Kidney capillary endothelial cell (primary cell): ENCODE data around the gene PEX26.
"Not testable (repeated sequence)": the region's sequence is repeated elsewhere in the genome, so short reads cannot be mapped to it uniquely, and the experiment has no call there.

ENCODE experiments used
- DNase-seq: peaks from one replicate; pipeline ENCODE4 v3.0.0-alpha.2; 2018; ENCODE audit warnings: low spot score

PEX26 gene

GRCh38 chr22:18056807-18057474, 20.8 kb upstream of the PEX26 start:
- DNase-seq = no peak

DNA sequence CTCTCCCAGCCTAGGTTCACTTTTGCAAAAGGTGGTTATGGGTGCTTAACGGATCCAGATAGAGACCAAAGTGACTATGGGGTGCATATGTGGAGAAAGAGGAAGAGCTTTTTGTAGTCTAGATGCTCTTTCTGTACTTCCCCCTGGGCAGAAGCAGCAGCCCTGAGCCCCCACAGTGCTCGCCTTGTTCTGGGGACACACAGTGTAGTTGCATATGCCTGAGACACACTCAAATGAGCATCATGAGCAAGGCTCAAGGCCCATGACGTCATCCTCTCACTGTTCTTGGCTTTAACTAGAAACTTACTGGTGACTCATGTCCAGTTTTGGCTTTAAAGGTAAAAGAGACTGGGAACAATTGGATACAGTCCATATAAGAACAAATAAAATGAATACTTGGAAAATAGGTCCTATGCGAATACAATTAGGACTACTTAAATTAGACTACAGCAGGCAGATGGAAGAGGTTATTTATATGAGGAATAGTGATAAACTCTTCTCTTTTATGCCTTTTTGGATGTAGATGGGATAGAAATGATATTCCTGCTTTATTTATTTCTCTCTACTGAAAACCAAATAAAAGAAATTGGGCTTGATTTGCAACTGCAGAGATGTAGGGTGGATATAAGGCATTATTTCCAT, 20.1 kb upstream of the PEX26 start:
- DNase-seq = peak; percentile 86

- no peak for DNase-seq
Observed at GRCh38 chr22:18058371-18059093, 19.3 kb upstream of the PEX26 start.

GRCh38 chr22:18059094-18059417, 18.7 kb upstream of the PEX26 start:
- DNase-seq = no peak

- no peak for DNase-seq
Observed at GRCh38 chr22:18059473-18059872, 18.3 kb upstream of the PEX26 start.

- DNase-seq = no peak
Observed at GRCh38 chr22:18059991-18060390, 17.8 kb upstream of the PEX26 start.

GRCh38 chr22:18060646-18061620, 16.9 kb upstream of the PEX26 start:
- DNase-seq = no peak

- no peak for DNase-seq
Observed at GRCh38 chr22:18062421-18062820, 15.4 kb upstream of the PEX26 start.

DNA sequence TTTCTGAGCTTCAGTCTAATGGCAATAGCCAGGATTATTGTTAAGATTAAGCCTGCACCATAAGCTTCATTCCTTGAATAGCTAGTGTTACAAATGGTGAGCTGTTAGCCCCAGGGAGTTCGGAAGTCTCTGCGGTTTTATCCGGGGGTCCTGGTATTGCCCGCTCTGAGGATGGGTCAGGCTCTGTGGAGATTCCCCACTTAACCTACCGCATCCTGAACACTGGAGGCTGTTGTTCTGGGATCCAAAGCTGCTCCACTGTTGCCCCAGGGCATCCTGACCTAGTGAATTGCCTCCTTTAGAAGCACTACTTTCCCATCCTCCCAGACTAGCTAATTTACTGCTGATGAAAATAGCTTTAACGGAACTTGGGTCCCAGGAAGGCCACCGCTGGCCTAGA, 14.5 kb upstream of the PEX26 start:
- DNase-seq = no peak

DNA sequence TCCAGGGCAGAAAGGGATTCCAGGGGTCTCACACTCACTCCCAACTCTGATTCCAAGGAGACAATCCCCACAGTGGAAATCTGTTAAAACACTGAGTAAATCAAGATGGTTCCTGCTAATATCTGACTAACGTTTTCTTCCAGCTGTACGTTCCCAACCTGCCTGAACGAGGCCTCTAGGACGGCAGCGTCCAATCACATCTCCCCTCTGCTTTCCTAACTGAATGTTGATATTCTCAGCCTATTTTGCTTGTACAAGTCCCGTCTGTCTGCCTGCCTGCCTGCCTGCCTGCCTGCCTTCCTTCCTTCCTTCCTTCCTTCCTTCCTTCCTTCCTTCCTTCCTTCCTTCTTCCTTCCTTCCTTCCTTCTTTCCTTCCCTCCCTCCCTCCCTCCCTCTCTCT, 14.1 kb upstream of the PEX26 start:
- not testable (repeated sequence) for DNase-seq

GRCh38 chr22:18064636-18065035, 13.2 kb upstream of the PEX26 start:
- DNase-seq = no peak

GRCh38 chr22:18065256-18065655, 12.5 kb upstream of the PEX26 start:
- no peak for DNase-seq

DNA sequence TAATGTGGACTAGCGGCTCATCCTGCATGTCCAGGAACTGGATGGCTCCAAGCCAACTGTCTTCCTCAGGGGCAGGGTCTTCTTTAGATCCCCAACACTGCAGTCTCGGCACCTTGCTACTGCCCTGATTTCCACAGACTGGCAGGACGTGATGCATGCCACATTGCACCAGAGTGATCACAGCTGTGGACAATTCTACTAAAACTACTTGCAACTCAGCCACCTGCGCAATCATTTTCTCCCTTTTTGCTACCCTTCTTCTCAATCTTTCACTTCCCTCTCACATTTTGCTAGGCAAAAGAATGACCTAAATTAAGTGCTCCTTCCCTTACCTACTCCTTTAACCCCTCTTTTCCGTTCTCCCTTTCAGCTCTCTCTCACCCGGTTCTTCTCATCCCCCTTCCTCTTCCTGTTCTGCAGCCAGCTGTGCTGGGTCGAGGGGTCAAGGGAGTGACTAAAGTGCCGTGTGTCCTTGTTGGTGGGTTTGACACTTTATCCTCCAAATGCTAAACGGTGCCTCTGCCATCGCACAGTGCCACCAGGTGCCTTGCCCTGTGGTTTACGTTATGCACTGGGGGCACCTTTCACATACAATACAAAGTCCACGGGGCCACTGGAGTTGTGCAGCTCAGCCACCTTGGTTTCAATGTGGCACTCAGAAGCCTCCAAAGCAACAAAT, 11.5 kb upstream of the PEX26 start:
- DNase-seq = no peak

DNA sequence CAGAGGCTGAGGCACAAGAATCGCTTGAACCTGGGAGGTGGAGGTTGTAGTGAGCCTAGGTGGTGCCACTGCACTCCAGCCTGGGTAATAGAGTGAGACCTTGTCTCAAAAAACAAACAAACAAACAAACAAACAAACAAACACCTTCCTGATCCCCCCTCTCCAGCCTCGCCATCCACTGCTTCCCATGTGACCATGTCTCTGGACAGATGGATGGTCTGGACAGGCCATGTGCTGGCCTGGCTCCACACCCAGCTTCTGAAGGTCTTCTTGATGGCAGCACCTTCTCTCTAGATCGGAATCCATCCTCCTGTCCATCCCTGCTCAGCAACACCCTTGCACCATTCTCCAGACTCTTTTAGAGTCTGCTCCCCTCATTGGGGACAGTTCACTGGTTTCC, 10.7 kb upstream of the PEX26 start:
- DNase-seq = no peak

- DNase-seq = no peak
Observed at GRCh38 chr22:18067548-18068341, 10.0 kb upstream of the PEX26 start.

- DNase-seq = no peak
Observed at GRCh38 chr22:18068381-18068988, 9.3 kb upstream of the PEX26 start.

GRCh38 chr22:18069041-18069440, 8.7 kb upstream of the PEX26 start:
- DNase-seq = no peak

DNA sequence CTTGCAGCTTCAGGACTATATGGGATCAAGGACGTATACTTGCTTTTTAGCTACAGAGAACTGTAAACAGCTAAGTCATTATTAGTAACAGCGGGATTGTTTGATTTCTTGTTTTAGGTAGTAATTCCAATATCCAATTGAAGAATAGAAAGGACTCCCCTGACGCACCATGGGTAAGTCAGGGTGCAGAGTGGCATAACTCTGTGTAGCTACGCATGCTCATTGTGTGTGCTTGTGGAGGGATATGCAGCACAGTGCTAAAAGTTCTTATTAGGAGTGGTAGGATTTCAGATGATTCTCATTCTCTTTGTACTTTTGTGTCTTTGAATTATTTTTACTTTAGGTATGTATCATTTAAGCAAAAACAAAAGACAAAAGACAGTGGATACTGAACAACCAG, 7.7 kb upstream of the PEX26 start:
- DNase-seq = no peak

DNA sequence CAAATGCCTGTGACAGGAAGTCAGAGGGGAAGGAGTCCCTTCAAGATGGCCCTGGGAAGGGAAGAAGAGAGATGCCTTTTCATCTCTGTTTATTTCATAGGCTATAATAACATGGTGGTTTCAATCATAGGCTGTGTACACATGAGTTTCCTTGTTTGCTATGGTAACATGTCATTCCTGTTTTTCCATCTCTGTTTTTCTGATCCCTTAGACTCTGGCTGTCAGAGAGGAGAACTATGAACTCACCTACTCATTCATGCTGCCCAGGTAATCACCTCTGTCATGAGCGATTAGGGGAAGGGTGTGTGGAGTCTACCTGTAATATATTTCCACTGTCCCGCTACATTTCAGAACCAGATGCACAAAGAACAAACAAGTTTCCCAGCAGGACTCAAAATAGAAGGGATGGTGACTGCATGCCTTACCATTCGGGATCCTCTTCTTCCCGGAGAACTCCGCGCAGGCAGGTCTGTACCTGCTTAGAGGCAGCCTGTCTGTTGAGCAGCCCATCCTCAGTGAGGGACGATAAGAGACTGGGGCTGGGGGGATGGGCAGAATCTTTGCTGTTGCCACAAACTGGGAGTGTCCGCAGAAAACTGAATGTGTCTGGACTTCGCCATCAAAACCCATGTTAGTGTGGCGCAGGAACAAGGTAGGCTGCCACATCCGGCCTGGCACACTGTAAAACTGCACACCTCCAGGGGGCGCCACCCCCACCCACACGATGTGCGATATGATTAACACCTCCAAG, 7.1 kb upstream of the PEX26 start:
- DNase-seq = no peak
